ENCODE data around the gene TOMM34. TPM values are rescaled to one million over a fixed set of nuclear protein-coding genes. Genes with fewer than 3 reads are reported as not detected.

Gene TOMM34
- total RNA-seq, 1 experiment from 2014 or later, result 35.9 TPM

DNA sequence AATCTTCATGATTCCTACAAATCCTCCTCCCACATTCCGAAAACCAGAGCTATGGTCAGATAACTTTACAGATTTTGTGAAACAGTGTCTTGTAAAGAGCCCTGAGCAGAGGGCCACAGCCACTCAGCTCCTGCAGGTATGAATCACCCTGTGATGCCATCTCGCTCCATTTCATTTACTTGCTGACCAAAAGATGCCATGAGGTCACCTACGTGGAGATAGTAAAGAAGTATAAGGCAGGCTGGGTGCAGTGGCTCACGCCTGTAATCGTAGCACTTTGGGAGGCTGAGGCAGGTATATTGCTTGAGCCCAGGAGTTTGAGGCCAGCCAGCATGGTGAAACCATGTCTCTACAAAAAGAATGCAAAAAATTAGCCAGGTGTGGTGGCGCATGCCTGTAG, 37.0 kb upstream of the TOMM34 start:
- Mint-ChIP-seq H3K4me1 (peaks cover 5% of the 10 kb centered on the region), H3K27me3 (ENCODE audit: low read depth) (no peaks in the 10 kb centered on the region), H3K9me3 (no peaks in the 10 kb centered on the region), H3K4me3 (no peak overlapping the region), H3K36me3 (peaks cover 58% of the 10 kb centered on the region), H3K27ac (peak overlapping the region; percentile 52; the same call in 1 of the 2 replicates)
- POLR2A ChIA-PET, result no interaction called here
- no peak for DNase-seq (ENCODE audit: low spot score)
- TF ChIP-seq ZNF121 (CRISPR knock-in tag; IDR thresholded peaks at IDR 0.05) (no peak), KAT7 (CRISPR knock-in tag; IDR thresholded peaks at IDR 0.05; ENCODE audit: borderline replicate concordance) (no peak), TP53 (CRISPR knock-in tag; IDR thresholded peaks at IDR 0.05) (no peak), MYBL2 (CRISPR knock-in tag; IDR thresholded peaks at IDR 0.05) (no peak), ZNF219 (CRISPR knock-in tag; IDR thresholded peaks at IDR 0.05; ENCODE audit: borderline replicate concordance) (no peak), CREM (CRISPR knock-in tag; IDR thresholded peaks at IDR 0.05) (no peak)
- TF ChIP-seq, protein P1, sequence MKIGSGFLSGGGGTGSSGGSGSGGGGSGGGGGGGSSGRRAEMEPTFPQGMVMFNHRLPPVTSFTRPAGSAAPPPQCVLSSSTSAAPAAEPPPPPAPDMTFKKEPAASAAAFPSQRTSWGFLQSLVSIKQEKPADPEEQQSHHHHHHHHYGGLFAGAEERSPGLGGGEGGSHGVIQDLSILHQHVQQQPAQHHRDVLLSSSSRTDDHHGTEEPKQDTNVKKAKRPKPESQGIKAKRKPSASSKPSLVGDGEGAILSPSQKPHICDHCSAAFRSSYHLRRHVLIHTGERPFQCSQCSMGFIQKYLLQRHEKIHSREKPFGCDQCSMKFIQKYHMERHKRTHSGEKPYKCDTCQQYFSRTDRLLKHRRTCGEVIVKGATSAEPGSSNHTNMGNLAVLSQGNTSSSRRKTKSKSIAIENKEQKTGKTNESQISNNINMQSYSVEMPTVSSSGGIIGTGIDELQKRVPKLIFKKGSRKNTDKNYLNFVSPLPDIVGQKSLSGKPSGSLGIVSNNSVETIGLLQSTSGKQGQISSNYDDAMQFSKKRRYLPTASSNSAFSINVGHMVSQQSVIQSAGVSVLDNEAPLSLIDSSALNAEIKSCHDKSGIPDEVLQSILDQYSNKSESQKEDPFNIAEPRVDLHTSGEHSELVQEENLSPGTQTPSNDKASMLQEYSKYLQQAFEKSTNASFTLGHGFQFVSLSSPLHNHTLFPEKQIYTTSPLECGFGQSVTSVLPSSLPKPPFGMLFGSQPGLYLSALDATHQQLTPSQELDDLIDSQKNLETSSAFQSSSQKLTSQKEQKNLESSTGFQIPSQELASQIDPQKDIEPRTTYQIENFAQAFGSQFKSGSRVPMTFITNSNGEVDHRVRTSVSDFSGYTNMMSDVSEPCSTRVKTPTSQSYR (CRISPR knock-in tag; IDR thresholded peaks at IDR 0.05), result no peak
- TF ChIP-seq, protein P2, sequence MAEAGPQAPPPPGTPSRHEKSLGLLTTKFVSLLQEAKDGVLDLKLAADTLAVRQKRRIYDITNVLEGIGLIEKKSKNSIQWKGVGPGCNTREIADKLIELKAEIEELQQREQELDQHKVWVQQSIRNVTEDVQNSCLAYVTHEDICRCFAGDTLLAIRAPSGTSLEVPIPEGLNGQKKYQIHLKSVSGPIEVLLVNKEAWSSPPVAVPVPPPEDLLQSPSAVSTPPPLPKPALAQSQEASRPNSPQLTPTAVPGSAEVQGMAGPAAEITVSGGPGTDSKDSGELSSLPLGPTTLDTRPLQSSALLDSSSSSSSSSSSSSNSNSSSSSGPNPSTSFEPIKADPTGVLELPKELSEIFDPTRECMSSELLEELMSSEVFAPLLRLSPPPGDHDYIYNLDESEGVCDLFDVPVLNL (CRISPR knock-in tag; IDR thresholded peaks at IDR 0.05; ENCODE audit: borderline replicate concordance, low read depth), result no peak
- TF ChIP-seq, protein P3, sequence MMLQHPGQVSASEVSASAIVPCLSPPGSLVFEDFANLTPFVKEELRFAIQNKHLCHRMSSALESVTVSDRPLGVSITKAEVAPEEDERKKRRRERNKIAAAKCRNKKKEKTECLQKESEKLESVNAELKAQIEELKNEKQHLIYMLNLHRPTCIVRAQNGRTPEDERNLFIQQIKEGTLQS (CRISPR knock-in tag; conservative IDR thresholded peaks at IDR 0.05), result no peak
- TF ChIP-seq, protein P4, sequence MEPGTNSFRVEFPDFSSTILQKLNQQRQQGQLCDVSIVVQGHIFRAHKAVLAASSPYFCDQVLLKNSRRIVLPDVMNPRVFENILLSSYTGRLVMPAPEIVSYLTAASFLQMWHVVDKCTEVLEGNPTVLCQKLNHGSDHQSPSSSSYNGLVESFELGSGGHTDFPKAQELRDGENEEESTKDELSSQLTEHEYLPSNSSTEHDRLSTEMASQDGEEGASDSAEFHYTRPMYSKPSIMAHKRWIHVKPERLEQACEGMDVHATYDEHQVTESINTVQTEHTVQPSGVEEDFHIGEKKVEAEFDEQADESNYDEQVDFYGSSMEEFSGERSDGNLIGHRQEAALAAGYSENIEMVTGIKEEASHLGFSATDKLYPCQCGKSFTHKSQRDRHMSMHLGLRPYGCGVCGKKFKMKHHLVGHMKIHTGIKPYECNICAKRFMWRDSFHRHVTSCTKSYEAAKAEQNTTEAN (CRISPR knock-in tag; IDR thresholded peaks at IDR 0.05), result no peak
- TF ChIP-seq, protein P5, sequence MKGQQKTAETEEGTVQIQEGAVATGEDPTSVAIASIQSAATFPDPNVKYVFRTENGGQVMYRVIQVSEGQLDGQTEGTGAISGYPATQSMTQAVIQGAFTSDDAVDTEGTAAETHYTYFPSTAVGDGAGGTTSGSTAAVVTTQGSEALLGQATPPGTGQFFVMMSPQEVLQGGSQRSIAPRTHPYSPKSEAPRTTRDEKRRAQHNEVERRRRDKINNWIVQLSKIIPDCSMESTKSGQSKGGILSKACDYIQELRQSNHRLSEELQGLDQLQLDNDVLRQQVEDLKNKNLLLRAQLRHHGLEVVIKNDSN (CRISPR knock-in tag; IDR thresholded peaks at IDR 0.05), result no peak
- CTCF ChIA-PET, result no interaction called here
- no peak for ATAC-seq

DNA sequence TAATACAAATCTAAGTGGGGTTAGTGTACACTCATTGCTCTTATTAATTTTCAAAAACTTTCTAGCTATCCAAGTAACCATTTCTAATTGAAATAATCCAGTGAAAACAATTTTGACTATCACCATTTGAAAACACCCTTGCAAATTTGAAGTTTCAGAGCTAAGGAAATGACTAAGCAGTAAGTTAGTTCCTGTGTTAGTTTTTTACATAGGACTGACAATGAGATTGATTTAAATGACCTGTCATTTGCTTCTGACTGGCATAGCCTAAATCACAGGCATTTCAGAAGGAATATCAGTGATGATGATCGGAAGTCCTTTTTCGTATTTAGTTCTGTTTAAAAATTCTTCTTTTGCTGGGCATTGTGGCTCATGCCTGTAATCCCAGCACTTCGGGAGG, 33.1 kb upstream of the TOMM34 start:
- peak overlapping the region; percentile 79 for H3K27ac Mint-ChIP-seq
- no peak overlapping the region for H3K4me3 Mint-ChIP-seq
- DNase-seq (ENCODE audit: low spot score), result no peak
- peaks cover 38% of the 10 kb centered on the region for H3K36me3 Mint-ChIP-seq
- H3K9me3 Mint-ChIP-seq, result no peaks in the 10 kb centered on the region
- H3K27me3 Mint-ChIP-seq (ENCODE audit: low read depth), result no peaks in the 10 kb centered on the region
- peaks cover 17% of the 10 kb centered on the region for H3K4me1 Mint-ChIP-seq
- no peak for ATAC-seq
- ChIA-PET CTCF (interaction anchor here (3.0 kb wide), 1 partner anchor 18 kb away, joined by 11 read pairs; no protein-coding TSS in a partner anchor), POLR2A (interaction anchor here (0.7 kb wide), 1 partner anchor 465 kb away, joined by 3 read pairs; no protein-coding TSS in a partner anchor)
- TF ChIP-seq, protein P6, sequence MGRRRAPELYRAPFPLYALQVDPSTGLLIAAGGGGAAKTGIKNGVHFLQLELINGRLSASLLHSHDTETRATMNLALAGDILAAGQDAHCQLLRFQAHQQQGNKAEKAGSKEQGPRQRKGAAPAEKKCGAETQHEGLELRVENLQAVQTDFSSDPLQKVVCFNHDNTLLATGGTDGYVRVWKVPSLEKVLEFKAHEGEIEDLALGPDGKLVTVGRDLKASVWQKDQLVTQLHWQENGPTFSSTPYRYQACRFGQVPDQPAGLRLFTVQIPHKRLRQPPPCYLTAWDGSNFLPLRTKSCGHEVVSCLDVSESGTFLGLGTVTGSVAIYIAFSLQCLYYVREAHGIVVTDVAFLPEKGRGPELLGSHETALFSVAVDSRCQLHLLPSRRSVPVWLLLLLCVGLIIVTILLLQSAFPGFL (CRISPR knock-in tag; IDR thresholded peaks at IDR 0.05; ENCODE audit: borderline replicate concordance), result no peak
- TF ChIP-seq, protein P7, sequence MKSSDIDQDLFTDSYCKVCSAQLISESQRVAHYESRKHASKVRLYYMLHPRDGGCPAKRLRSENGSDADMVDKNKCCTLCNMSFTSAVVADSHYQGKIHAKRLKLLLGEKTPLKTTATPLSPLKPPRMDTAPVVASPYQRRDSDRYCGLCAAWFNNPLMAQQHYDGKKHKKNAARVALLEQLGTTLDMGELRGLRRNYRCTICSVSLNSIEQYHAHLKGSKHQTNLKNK (CRISPR knock-in tag; IDR thresholded peaks at IDR 0.05), result no peak
- TF ChIP-seq CREB1 (CRISPR knock-in tag; IDR thresholded peaks at IDR 0.05), result no peak
- TF ChIP-seq, protein P8, sequence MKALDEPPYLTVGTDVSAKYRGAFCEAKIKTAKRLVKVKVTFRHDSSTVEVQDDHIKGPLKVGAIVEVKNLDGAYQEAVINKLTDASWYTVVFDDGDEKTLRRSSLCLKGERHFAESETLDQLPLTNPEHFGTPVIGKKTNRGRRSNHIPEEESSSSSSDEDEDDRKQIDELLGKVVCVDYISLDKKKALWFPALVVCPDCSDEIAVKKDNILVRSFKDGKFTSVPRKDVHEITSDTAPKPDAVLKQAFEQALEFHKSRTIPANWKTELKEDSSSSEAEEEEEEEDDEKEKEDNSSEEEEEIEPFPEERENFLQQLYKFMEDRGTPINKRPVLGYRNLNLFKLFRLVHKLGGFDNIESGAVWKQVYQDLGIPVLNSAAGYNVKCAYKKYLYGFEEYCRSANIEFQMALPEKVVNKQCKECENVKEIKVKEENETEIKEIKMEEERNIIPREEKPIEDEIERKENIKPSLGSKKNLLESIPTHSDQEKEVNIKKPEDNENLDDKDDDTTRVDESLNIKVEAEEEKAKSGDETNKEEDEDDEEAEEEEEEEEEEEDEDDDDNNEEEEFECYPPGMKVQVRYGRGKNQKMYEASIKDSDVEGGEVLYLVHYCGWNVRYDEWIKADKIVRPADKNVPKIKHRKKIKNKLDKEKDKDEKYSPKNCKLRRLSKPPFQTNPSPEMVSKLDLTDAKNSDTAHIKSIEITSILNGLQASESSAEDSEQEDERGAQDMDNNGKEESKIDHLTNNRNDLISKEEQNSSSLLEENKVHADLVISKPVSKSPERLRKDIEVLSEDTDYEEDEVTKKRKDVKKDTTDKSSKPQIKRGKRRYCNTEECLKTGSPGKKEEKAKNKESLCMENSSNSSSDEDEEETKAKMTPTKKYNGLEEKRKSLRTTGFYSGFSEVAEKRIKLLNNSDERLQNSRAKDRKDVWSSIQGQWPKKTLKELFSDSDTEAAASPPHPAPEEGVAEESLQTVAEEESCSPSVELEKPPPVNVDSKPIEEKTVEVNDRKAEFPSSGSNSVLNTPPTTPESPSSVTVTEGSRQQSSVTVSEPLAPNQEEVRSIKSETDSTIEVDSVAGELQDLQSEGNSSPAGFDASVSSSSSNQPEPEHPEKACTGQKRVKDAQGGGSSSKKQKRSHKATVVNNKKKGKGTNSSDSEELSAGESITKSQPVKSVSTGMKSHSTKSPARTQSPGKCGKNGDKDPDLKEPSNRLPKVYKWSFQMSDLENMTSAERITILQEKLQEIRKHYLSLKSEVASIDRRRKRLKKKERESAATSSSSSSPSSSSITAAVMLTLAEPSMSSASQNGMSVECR (CRISPR knock-in tag; IDR thresholded peaks at IDR 0.05; ENCODE audit: borderline replicate concordance), result no peak
- TF ChIP-seq FOXP1 (CRISPR knock-in tag; IDR thresholded peaks at IDR 0.05; ENCODE audit: borderline replicate concordance), result no peak
- no peak for TF ChIP-seq SMAD4 (CRISPR knock-in tag; IDR thresholded peaks at IDR 0.05)
- no peak for TF ChIP-seq ZNF317 (CRISPR knock-in tag; IDR thresholded peaks at IDR 0.05; ENCODE audit: borderline replicate concordance, low read depth)
- TF ChIP-seq, protein P1 (CRISPR knock-in tag; IDR thresholded peaks at IDR 0.05), result no peak
